ENCODE data around the gene IGSF11.

Gene IGSF11

DNA sequence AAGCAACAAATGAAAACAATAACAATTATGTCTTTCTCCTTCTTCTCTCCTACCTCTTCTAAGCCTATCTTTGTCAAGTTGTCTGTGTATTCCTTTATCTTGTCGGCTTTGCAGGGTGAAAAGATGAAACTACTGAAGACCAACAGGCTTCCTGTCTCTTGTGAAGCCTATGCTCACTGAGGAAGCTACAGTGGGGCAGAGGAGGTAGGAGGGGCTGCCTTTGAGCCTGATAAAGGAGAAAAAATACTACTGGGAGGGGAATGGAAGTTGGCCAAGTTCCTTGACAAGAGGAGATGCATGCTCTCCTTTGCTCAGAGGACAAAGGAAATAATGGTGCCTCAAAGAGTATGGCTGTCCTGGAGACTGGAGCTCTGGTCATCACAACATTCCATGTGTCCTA, 92.0 kb downstream of the IGSF11 start:
- FAIRE-seq = no peak
- TF ChIP-seq POLR2A (IDR thresholded peaks at IDR 0.05; ENCODE audit: low read depth, low read length) (no peak), POLR2AphosphoS5 (IDR thresholded peaks at IDR 0.05; ENCODE audit: low read depth, low read length) (no peak), TAF1 (IDR thresholded peaks at IDR 0.05; ENCODE audit: borderline replicate concordance, low read depth, low read length) (no peak)

DNA sequence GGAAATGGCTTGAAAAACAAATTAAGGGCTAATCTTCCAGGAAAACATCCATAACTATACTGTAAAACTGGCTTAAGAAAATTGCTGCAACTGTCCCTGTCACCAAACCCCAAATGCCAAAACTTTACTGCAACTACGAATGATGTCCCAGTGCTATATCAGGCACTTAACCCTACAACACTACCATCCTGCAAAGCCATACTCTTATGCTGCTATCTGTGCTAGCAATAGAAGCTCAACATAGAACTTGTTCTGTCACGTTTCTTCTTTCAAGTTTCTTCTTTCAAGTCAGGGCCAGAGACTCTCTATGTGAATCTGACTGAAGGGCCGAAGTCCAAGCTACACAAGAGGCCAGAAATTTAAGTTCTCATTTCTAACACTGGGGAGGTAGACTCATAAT, 92.5 kb downstream of the IGSF11 start:
- TF ChIP-seq POLR2AphosphoS5 (IDR thresholded peaks at IDR 0.05; ENCODE audit: low read depth, low read length) (no peak), POLR2A (IDR thresholded peaks at IDR 0.05; ENCODE audit: low read depth, low read length) (no peak), TAF1 (IDR thresholded peaks at IDR 0.05; ENCODE audit: borderline replicate concordance, low read depth, low read length) (no peak)
- no peak for FAIRE-seq
- DNase-seq (ENCODE audit: insufficient read length) = no peak

More for the DNA sequence above, 92.0 kb downstream of the IGSF11 start:
- no peak for DNase-seq (ENCODE audit: insufficient read length)

DNA sequence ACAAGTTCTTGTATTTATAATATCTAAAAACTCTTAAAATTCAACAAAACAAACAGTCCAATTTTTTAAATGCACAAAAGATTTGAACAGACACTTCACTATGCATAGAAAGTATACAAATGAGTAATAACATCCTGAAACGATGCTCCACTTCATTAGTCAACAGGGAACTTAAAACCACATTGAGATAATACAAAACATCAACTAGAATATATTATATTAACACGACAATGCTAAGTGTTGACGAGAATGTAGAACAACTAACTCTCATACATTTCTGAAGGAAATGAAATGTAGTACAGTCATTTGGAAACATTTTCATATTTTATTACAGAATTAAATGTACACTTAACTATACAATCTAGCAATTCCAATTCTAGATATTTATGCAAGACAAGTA, 93.4 kb downstream of the IGSF11 start:
- DNase-seq (ENCODE audit: insufficient read length) (no peak), FAIRE-seq (no peak)
- TF ChIP-seq POLR2AphosphoS5 (IDR thresholded peaks at IDR 0.05; ENCODE audit: low read depth, low read length) (no peak), POLR2A (IDR thresholded peaks at IDR 0.05; ENCODE audit: low read depth, low read length) (no peak), TAF1 (IDR thresholded peaks at IDR 0.05; ENCODE audit: borderline replicate concordance, low read depth, low read length) (no peak)

DNA sequence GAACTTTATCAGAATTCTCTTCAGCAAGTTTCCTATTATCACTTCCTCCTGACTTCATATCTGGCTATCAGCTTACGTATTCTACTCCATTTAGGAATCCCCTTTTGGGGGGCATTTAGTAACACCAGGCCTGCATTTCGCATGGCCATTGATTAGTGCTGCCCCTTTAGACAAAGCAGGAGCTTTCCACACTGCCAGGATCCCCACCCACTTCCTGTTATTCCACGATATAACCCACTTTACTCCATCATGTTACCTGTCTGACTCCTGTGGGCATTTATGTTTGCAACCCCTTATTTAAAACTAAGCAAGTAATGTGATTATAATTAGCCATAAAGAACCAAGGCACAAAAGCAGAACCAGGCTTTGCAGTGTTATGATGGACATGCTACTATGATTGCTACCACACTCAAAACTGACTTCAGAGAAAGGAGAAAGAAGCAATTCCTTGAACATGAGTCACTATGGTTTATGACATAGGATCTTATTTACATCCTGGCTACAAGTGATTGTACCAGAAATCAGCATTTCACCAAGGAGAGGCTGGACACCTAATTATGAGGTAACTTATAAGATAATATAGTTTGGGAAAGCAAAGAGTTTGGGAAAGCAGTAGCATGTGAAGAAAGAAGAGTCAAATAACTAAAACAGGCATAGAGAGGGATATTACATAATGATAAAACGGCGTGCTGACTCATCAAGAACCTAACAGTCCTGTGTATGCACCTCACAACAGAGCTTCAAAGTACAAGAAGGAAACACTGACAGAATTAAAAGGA, 96.3 kb downstream of the IGSF11 start:
- no peak for DNase-seq (ENCODE audit: insufficient read length)
- TF ChIP-seq POLR2A (IDR thresholded peaks at IDR 0.05; ENCODE audit: low read depth, low read length) (no peak), POLR2AphosphoS5 (IDR thresholded peaks at IDR 0.05; ENCODE audit: low read depth, low read length) (no peak), TAF1 (IDR thresholded peaks at IDR 0.05; ENCODE audit: borderline replicate concordance, low read depth, low read length) (no peak)
- FAIRE-seq = no peak

DNA sequence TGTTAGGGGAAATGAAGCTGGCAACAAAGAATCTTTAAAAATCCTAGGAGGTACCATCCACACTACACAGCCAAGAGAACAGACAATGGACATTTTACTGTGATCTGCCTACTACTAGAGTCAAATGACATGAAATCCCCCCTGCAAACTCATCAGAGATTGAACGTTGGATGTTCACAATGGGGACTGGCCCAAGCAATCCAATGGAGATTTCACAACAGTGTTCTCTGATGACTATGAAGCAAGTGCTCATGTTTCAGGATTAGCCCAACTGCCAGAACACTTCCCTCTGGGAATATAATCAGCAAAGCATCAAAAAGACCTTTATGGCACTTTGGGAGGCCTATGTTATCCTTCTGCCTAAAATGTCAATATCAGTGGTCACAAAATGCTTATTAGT, 97.8 kb downstream of the IGSF11 start:
- no peak for DNase-seq (ENCODE audit: insufficient read length)
- TF ChIP-seq POLR2AphosphoS5 (IDR thresholded peaks at IDR 0.05; ENCODE audit: low read depth, low read length) (no peak), TAF1 (IDR thresholded peaks at IDR 0.05; ENCODE audit: borderline replicate concordance, low read depth, low read length) (no peak), POLR2A (IDR thresholded peaks at IDR 0.05; ENCODE audit: low read depth, low read length) (no peak)
- no peak for FAIRE-seq

DNA sequence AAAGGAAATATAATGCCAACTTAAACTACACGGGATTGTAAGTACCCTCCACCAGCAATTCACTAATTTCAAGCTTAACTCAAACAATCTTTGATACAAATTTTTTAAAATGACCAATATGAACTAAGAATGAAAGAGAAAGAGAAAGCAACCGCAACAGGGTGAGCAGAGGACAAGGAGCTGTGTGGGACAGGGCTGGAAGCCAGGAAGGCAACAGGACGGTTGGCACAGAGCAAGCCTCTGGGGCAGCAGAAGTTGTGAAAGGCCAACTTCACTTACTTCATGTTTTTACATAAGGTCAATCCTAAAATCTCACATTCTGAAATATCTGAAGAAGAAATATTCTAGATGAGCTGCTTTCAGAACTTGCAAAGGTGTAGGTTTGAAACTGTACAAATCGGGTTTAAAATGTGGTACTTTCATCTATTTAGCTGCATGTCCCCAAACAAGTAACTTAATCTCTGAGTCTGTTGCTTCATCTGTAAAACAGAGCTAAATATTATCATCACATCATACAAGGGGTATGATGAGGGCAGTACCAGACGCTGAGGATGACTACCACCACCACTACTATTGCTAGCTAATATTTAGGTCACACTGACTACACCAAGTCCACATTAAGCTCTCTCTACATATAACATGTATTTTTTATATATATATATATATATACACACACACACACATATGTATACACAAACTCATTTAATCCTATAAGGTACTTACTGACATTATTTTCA, 101.7 kb downstream of the IGSF11 start:
- no peak for FAIRE-seq
- no peak for DNase-seq (ENCODE audit: insufficient read length)
- TF ChIP-seq POLR2AphosphoS5 (IDR thresholded peaks at IDR 0.05; ENCODE audit: low read depth, low read length) (no peak), TAF1 (IDR thresholded peaks at IDR 0.05; ENCODE audit: borderline replicate concordance, low read depth, low read length) (no peak), POLR2A (IDR thresholded peaks at IDR 0.05; ENCODE audit: low read depth, low read length) (no peak)

DNA sequence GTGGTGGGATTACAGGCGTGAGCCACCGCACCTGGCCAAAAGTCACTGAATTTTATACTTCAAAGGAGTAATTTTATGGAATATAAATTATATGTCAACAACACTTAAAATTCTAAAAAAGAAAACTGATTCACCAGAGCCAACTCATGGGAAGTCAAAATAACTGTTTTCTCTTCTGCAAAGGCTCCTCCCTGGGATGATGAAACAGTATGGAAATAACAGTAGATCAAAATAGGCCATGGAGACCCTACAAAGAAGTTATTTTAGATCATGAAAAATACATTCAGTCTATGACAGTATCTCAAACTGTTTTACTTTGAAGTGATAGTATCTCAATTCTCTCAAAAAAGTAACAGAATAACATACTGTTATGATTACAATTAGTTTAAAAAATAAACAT, 102.7 kb downstream of the IGSF11 start:
- no peak for TF ChIP-seq TAF1 (IDR thresholded peaks at IDR 0.05; ENCODE audit: borderline replicate concordance, low read depth, low read length)
- no peak for TF ChIP-seq POLR2AphosphoS5 (IDR thresholded peaks at IDR 0.05; ENCODE audit: low read depth, low read length)
- no peak for TF ChIP-seq POLR2A (IDR thresholded peaks at IDR 0.05; ENCODE audit: low read depth, low read length)
- no peak for DNase-seq (ENCODE audit: insufficient read length)
- FAIRE-seq = no peak

DNA sequence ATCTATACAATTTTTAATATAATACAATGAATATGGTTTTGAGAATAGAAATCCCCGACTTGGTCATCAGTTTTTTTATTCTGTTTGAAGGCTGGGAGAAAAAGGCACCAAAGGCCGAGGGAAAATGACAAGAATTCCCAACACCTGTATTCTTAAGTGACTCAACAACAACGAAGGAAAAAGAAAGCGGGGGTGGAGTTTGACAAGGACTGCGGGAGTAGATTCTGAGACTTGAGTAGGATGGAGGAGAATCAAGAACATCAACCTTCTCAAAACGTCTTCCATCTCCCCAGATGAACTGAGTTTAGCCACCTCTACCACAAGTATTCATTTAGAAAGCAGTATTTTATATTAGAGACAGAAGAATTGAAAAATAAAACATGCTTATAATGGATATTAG, 107.2 kb downstream of the IGSF11 start:
- no peak for TF ChIP-seq POLR2AphosphoS5 (IDR thresholded peaks at IDR 0.05; ENCODE audit: low read depth, low read length)
- no peak for TF ChIP-seq POLR2A (IDR thresholded peaks at IDR 0.05; ENCODE audit: low read depth, low read length)
- TF ChIP-seq TAF1 (IDR thresholded peaks at IDR 0.05; ENCODE audit: borderline replicate concordance, low read depth, low read length) = no peak
- no peak for FAIRE-seq
- no peak for DNase-seq (ENCODE audit: insufficient read length)

DNA sequence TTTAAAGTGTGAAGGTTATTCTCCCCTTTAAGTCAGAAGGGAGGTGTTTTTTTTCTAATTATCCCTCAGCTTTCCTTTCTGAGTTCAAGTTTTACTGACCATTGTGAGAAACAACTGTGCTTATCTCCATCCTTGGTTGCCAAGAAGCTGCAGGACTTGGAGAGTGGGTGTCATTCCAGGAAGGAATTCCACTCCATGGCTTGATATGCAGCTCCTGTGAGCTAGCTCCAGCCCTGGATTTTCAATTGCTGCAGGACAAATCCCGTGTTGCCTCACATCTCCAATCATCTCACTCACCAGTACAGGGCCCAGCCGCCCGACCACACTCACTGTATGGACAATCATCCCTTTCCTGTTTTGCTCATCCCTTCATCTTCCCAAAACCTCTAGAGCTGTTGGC, 122.5 kb downstream of the IGSF11 start:
- TF ChIP-seq POLR2AphosphoS5 (IDR thresholded peaks at IDR 0.05; ENCODE audit: low read depth, low read length) = no peak
- TF ChIP-seq TAF1 (IDR thresholded peaks at IDR 0.05; ENCODE audit: borderline replicate concordance, low read depth, low read length) = no peak
- TF ChIP-seq POLR2A (IDR thresholded peaks at IDR 0.05; ENCODE audit: low read depth, low read length) = no peak
- DNase-seq (ENCODE audit: insufficient read length) = no peak
- FAIRE-seq = no peak

DNA sequence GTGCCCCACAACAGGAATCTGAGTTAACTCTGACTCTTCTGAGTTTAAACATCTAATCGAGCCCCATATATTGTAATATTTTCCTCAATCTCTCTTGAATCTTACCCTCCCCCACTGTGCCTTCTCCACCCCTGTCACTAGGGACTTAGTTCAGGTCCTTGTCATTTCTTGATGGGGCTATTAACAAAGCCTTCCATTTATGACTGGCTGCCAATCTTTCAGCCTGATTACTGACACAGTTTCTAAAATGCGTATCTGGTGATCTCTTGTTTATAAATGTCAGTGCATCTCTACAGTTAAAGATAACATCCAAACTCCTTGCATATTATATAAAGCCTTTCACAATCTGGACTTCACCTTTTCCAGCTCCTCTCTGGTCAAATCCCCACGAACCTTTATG, 124.3 kb downstream of the IGSF11 start:
- DNase-seq (ENCODE audit: insufficient read length) (no peak), FAIRE-seq (no peak)
- TF ChIP-seq TAF1 (IDR thresholded peaks at IDR 0.05; ENCODE audit: borderline replicate concordance, low read depth, low read length) (no peak), POLR2AphosphoS5 (IDR thresholded peaks at IDR 0.05; ENCODE audit: low read depth, low read length) (no peak), POLR2A (IDR thresholded peaks at IDR 0.05; ENCODE audit: low read depth, low read length) (no peak)

DNA sequence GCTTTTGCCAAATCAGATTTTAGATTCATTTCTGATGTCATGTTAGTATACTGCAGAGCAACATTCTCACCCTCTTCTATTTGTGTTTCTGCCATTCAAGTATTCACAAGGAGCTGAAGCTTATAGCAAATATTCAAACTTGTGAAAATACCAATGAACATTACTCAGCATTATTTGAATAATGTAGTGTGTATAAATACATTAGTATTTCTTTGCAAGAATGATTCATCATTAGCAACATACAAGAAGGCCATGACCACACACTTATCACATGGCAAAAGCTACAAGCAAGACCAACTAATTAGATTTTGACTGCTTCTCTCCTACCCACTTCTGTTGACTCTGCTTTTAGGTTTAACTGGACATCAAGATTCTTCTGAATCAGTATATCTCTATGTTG, 124.9 kb downstream of the IGSF11 start:
- DNase-seq (ENCODE audit: insufficient read length) (no peak), FAIRE-seq (no peak)
- TF ChIP-seq POLR2AphosphoS5 (IDR thresholded peaks at IDR 0.05; ENCODE audit: low read depth, low read length) = no peak
- no peak for TF ChIP-seq POLR2A (IDR thresholded peaks at IDR 0.05; ENCODE audit: low read depth, low read length)
- no peak for TF ChIP-seq TAF1 (IDR thresholded peaks at IDR 0.05; ENCODE audit: borderline replicate concordance, low read depth, low read length)

DNA sequence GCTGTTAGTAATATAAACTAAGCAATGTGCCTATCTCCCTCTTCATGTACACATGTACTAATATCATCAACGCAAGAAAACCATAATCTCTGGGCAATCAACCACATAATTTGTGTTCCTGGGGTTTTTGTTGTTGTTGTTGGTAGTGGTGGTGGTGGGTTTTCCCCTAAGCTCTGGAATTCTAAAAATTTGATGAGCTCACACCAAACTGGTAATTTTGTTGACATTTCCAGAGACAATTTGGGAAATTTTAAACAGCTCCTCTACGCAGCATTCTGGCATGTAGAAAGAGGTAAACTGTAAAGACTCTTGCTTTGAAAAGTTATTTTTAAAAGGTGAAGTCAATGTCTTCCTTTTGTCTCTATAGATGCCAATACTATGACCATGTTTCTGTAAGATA, 126.7 kb downstream of the IGSF11 start:
- TF ChIP-seq POLR2AphosphoS5 (IDR thresholded peaks at IDR 0.05; ENCODE audit: low read depth, low read length) (no peak), TAF1 (IDR thresholded peaks at IDR 0.05; ENCODE audit: borderline replicate concordance, low read depth, low read length) (no peak), POLR2A (IDR thresholded peaks at IDR 0.05; ENCODE audit: low read depth, low read length) (no peak)
- FAIRE-seq = no peak
- DNase-seq (ENCODE audit: insufficient read length) = no peak
